GM12801 (cell line): ENCODE data around the gene SPECC1.

ENCODE experiments used
- TF ChIP-seq, protein P1 (sequence below): IDR thresholded peaks from one replicate; pipeline ENCODE4 v1.5.1; 2011; ENCODE audit warnings: control low read depth; ENCODE audit not compliant: insufficient read length; ENCODE audit errors: extremely low read depth

The SPECC1 gene

DNA sequence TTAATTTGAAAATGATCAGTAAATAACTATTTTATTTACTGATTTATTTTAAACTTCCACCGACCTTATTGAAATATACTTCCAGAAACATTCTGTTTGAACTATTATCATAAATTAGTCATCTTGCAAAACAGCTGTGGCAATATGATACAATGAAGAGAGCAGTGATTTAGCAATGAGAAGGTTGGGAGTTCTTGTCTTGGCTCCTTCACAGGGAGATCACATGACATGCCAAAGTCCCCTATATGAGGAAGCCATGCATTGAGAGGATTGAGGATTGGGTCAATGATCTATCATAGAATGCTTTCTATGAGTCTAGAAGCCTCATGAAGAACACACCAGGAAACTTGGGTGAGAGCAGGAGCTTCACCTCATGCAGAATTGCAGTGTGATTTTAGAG, 235.5 kb downstream of the SPECC1 start:
- TF ChIP-seq, protein P1, sequence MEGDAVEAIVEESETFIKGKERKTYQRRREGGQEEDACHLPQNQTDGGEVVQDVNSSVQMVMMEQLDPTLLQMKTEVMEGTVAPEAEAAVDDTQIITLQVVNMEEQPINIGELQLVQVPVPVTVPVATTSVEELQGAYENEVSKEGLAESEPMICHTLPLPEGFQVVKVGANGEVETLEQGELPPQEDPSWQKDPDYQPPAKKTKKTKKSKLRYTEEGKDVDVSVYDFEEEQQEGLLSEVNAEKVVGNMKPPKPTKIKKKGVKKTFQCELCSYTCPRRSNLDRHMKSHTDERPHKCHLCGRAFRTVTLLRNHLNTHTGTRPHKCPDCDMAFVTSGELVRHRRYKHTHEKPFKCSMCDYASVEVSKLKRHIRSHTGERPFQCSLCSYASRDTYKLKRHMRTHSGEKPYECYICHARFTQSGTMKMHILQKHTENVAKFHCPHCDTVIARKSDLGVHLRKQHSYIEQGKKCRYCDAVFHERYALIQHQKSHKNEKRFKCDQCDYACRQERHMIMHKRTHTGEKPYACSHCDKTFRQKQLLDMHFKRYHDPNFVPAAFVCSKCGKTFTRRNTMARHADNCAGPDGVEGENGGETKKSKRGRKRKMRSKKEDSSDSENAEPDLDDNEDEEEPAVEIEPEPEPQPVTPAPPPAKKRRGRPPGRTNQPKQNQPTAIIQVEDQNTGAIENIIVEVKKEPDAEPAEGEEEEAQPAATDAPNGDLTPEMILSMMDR: no peak

DNA sequence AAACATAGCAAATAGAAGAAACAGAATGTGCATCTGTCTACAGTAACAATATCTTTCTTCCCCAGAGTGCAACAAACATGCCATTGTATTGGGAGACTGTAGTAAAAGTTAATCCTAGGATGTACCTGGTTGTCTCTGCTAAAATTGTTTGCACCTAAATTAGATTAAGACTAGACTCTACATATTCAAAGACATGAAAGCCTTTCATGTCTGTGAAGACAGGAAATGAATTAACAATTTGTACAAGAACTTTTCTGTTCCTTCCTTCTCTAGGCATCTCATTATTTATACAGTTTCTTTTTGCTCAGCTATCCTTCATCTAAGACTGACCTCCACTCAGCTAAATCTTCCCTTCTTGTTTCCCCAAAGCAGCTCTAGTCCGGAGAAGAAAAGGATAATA, 237.5 kb downstream of the SPECC1 start:
- TF ChIP-seq, protein P1: no peak

DNA sequence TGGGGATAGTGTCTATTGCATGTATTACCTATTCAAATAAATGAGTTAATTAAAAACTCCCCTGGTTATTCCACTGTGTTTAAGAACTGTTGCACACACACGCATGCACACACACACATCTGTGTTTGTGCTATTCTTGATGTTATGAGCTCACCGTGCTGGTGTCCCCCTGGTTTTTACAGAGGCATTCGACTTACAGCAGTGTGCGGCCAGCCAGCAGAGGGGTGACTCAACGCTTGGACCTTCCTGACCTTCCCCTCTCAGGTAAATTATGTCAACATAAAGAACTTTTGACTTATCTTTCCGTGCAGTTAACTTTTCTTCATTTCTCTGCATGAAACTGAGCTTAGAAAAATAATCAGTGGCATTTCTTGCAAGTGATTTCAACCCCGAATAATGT, 244.2 kb downstream of the SPECC1 start:
- TF ChIP-seq, protein P1: no peak

DNA sequence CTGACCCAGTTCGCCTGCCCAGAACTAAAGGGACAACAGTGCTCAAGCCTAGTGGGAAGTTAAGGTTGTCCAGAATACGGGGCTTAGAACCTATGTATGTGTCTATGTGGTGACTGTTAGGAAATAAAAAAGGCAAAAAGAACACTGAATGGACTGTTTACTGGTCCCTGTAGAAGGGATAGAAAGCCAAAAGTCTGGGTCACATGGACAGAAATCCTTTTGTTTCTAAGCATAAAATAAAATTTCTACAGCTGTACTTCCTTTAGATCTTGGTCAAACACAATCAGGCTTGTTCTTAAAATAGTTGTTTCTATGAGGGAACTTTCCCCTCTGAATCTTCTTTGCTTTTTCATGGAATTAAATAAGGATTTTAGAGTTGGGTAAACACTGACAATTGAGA, 245.4 kb downstream of the SPECC1 start:
- TF ChIP-seq, protein P1: no peak

DNA sequence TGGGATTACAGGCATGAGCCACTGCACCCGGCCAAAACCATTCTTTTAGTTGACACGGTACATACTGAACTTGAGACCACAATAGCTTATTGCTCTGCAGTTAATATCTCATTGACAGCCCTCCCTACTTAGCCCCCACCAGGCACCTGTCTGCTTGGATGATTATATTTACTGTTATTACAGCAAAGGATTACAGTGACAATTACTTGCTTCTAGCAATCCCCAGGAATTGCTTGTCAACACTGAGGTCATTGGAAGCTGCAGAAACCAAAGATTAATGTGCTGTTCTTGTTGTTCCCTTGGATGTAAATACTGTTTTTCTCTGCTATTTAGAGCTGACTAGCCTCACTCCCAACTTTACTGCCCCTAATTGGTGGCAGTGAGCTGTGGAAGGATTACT, 247.0 kb downstream of the SPECC1 start:
- TF ChIP-seq, protein P1: no peak

DNA sequence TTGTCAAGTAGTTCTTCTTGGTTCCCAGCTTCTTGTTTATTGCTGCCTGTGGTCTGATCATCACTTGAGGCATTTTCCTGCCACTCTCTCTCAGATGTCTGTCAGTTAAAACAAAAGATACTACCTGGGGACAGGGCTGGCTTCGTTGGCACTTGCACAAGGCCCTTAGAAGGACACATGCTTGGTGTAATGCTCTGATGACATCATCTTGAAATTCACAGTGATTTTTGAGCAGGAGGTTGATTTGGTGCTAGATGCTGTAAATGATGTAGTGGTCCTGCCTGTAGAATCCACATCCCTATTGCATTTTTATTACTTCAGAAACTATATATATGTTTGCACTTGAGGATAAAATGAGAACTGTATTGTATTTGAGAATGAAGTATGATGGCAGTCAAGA, 247.8 kb downstream of the SPECC1 start:
- TF ChIP-seq, protein P1: no peak

DNA sequence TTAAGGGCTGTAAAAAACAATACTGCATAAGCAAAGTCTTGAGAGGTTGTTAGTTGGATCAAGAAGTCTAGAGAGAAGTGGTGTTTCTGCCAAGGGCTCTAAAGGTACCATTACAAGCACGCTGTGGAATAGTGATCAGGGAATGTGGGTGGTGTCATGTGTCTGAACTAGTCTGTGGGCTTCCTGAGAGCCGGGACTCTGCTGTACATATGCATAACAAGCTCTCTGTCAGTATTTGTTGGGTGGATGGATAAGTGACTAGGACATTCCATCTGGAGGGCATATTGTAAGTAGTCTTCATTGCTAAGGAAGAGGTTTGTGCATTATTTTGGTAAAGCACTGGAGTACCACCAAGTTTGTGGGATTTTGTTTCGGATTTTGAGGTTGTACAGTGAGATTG, 248.6 kb downstream of the SPECC1 start:
- TF ChIP-seq, protein P1: no peak

DNA sequence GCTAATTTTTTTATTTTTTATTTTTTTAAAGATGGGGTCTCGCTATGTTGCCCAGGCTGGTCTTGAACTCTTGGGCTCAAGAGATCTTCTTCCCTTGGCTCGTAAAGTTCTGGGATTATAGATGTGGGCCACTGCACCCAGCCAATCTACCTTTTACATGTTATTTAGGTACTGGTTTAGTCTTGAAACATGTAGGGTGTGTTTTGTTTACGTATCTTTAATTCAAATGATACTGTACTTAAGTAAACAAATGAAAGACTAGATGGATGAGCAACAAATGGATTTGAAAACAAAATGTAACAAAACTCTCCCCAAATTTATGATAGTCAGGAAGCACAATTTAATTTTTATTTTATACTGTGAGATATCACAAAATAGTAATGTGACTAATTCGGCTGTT, 250.5 kb downstream of the SPECC1 start:
- TF ChIP-seq, protein P1: no peak
